GM21619 (cell line): ENCODE data around the gene PSD4.

Source experiments
- ATAC-seq: cut with Tn5 transposase; IDR thresholded peaks from one replicate; pipeline ENCODE4 v1.9.1; 2021; ENCODE audit not compliant: unreplicated experiment

PSD4 gene

GRCh38 chr2:113258471-113259147 is 84.8 kb downstream of the PSD4 start:
- ATAC-seq = no peak
